Lower leg skin (tissue), 4 donors: ENCODE results near the gene CDC23. TPM values are rescaled to one million over a fixed set of nuclear protein-coding genes. Genes with fewer than 3 reads are reported as not detected.
"Not testable (repeated sequence)": the region's sequence is repeated elsewhere in the genome, so short reads cannot be mapped to it uniquely, and the experiment has no call there.

Source experiments
- DNase-seq, 2 donors: peaks; one replicate each; pipeline ENCODE4 v3.0.0-alpha.2; 2019; ENCODE audit warnings: low spot score in 2 of 2
- H3K4me3 ChIP-seq: fragments of 200-600 bp; sonication (generic); 2 replicates; pipeline ENCODE4 v1.5.1; 2017; ENCODE audit warnings: mild to moderate bottlenecking, low read depth; ENCODE audit not compliant: poor library complexity, severe bottlenecking
- CTCF ChIP-seq, 3 donors: fragments of 450-650 bp; IDR thresholded peaks; one replicate each; pipeline ENCODE4 v1.5.1; 2016; ENCODE audit warnings: antibody characterized with exemption in 3 of 3, mild to moderate bottlenecking in 3 of 3, moderate library complexity in 2 of 3
- POLR2A ChIP-seq, 2 donors: fragments of 450-650 bp; IDR thresholded peaks; one replicate each; pipeline ENCODE4 v1.6.1; 2016 to 2017; ENCODE audit warnings: antibody characterized with exemption in 2 of 2, mild to moderate bottlenecking in 1 of 2, moderate library complexity in 1 of 2
- WGBS, 2 donors: methylation state at CpG; one replicate each; pipeline ENCODE4 v1.1.5; 2018; 5-methylcytosine and 5-hydroxymethylcytosine counted together
- intact Hi-C: fragments of 100-400 bp; cut with DNase I; formaldehyde crosslinking; loops from one replicate; pipeline ENCODE4 v1.15.0; 2023; ENCODE audit warnings: low total_unique reads
- total RNA-seq, 4 donors: library from RNA; depleted of rRNA; stranded (reverse); fragments of >200 nt; gene quantifications; one replicate each; pipeline ENCODE4 v1.1.0, GENCODE V29; 2016

CDC23 gene
- total RNA-seq, result 10 to 100 TPM; 21.3 to 33.4 (median 23.3) TPM

- peak; percentile 98 for DNase-seq
- whole genome bisulfite sequencing, 2 donors, result 1% methylated on average over 32 of the region's 32 CpGs
- intact Hi-C loops, result no loop called here
- H3K4me3 ChIP-seq, result peak within 1 kb of the TSS; percentile 97
- TF ChIP-seq CTCF (IDR thresholded peaks at IDR 0.05) (no peak), POLR2A (IDR thresholded peaks at IDR 0.05) (no peak)
Measured at GRCh38 chr5:138213161-138214029, at the start of gene CDC23. Gene CDC23, minus strand, starts transcription at chr5:138213323. Its CDS starts 11 bp downstream, at chr5:138213312.

- TF ChIP-seq POLR2A (IDR thresholded peaks at IDR 0.05), result no peak
- TF ChIP-seq CTCF (IDR thresholded peaks at IDR 0.05), result no peak
Measured at GRCh38 chr5:138258704-138259292, 45.7 kb upstream of the CDC23 start.

GRCh38 chr5:138257583-138257982 lies 44.5 kb upstream of the CDC23 start:
- intact Hi-C loops, result no loop called here
- 63 to 72% methylated on average over 16 to 29 of the region's 29 CpGs for WGBS, 2 donors
- DNase-seq, result no peak
- TF ChIP-seq POLR2A (IDR thresholded peaks at IDR 0.05) (no peak), CTCF (IDR thresholded peaks at IDR 0.05) (no peak)
- no peak overlapping the region for H3K4me3 ChIP-seq

More at GRCh38 chr5:138258704-138259292, 45.7 kb upstream of the CDC23 start:
- WGBS, 2 donors, result 53 to 68% methylated on average over 4 of the region's 4 CpGs
- no peak overlapping the region for H3K4me3 ChIP-seq
- intact Hi-C loops, result no loop called here
- DNase-seq, result no peak

- DNase-seq, result no peak
- intact Hi-C loops, result no loop called here
- no peak overlapping the region for H3K4me3 ChIP-seq
- 85 to 89% methylated on average over 3 of the region's 3 CpGs for WGBS, 2 donors
- TF ChIP-seq CTCF (IDR thresholded peaks at IDR 0.05), result no peak
Measured at GRCh38 chr5:138252944-138253343, 39.8 kb upstream of the CDC23 start.

- WGBS, 2 donors, result 94 to 100% methylated on average over 2 of the region's 2 CpGs
- intact Hi-C loops, result not testable (repeated sequence)
Measured at GRCh38 chr5:138247800-138248199, 34.7 kb upstream of the CDC23 start.

GRCh38 chr5:138246822-138247221 lies 33.7 kb upstream of the CDC23 start:
- intact Hi-C loops, result no loop called here
- H3K4me3 ChIP-seq, result no peak overlapping the region
- no peak for DNase-seq
- TF ChIP-seq POLR2A (IDR thresholded peaks at IDR 0.05), result no peak
- WGBS, 2 donors, result 85 to 96% methylated on average over 4 of the region's 4 CpGs

More at GRCh38 chr5:138247800-138248199, 34.7 kb upstream of the CDC23 start:
- H3K4me3 ChIP-seq, DNase-seq: not testable (repeated sequence)
